HepG2 (cell line): ENCODE data around the gene LY6G5B. TPM values are rescaled to one million over a fixed set of nuclear protein-coding genes. Genes with fewer than 3 reads are reported as not detected.
A peak's percentile ranks its signal among the peaks of the same experiment; 100 is the strongest.

Experiments used
- ARID2 ChIP-seq: sonication (generic); formaldehyde crosslinking; IDR thresholded peaks from 2 replicates; pipeline ENCODE4 v1.8.1; 2022; ENCODE audit warnings: mild to moderate bottlenecking, missing genetic modification reagents, borderline replicate concordance
- ARNT ChIP-seq: fragments of 450-650 bp; IDR thresholded peaks from 2 replicates; pipeline ENCODE4 v1.6.1; 2017
- CC2D1A ChIP-seq: sonication (generic); formaldehyde crosslinking; IDR thresholded peaks from 2 replicates; pipeline ENCODE4 v1.8.1; 2023; ENCODE audit warnings: mild to moderate bottlenecking, missing genetic modification reagents
- HOXD1 ChIP-seq: sonication (generic); formaldehyde crosslinking; IDR thresholded peaks from 2 replicates; pipeline ENCODE4 v1.5.0; 2020; ENCODE audit warnings: missing genetic modification reagents
- MATR3 ChIP-seq: sonication (generic); formaldehyde crosslinking; IDR thresholded peaks from 2 replicates; pipeline ENCODE4 v1.4.0; 2020; ENCODE audit warnings: missing genetic modification reagents
- NFE2 ChIP-seq: sonication (generic); formaldehyde crosslinking; IDR thresholded peaks from 2 replicates; pipeline ENCODE4 v1.4.0; 2020; ENCODE audit warnings: missing genetic modification reagents
- NFIB ChIP-seq: sonication (generic); formaldehyde crosslinking; IDR thresholded peaks from 2 replicates; pipeline ENCODE4 v1.9.0; 2021; ENCODE audit warnings: missing genetic modification reagents, mild to moderate bottlenecking, borderline replicate concordance
- RFX5 ChIP-seq: IDR thresholded peaks from 2 replicates; pipeline ENCODE4 v1.6.1; 2011; ENCODE audit warnings: low read depth, low read length, improper control_type of control experiment
- RXRA ChIP-seq: sonication (generic); formaldehyde crosslinking; IDR thresholded peaks from 2 replicates; pipeline ENCODE4 v1.5.1; 2020; ENCODE audit warnings: missing genetic modification reagents
- SAFB2 ChIP-seq: sonication (generic); formaldehyde crosslinking; IDR thresholded peaks from 2 replicates; pipeline ENCODE4 v1.5.1; 2020; ENCODE audit warnings: missing genetic modification reagents, low read depth, mild to moderate bottlenecking, borderline replicate concordance
- SP5 ChIP-seq: IDR thresholded peaks from 2 replicates; pipeline ENCODE4 v1.6.1; 2016; ENCODE audit warnings: low read depth, borderline replicate concordance
- THAP7 ChIP-seq: sonication (generic); formaldehyde crosslinking; IDR thresholded peaks from 2 replicates; pipeline ENCODE4 v1.8.1; 2023; ENCODE audit warnings: mild to moderate bottlenecking, missing genetic modification reagents
- ZBTB8A ChIP-seq: sonication (generic); formaldehyde crosslinking; IDR thresholded peaks from 2 replicates; pipeline ENCODE4 v1.4.0; 2020; ENCODE audit warnings: mild to moderate bottlenecking, low read depth, missing genetic modification reagents, borderline replicate concordance
- ZC3H4 ChIP-seq: sonication (generic); formaldehyde crosslinking; IDR thresholded peaks from 2 replicates; pipeline ENCODE4 v1.4.0; 2020; ENCODE audit warnings: missing genetic modification reagents, borderline replicate concordance
- ZFP62 ChIP-seq: sonication (generic); formaldehyde crosslinking; IDR thresholded peaks from 2 replicates; pipeline ENCODE4 v1.4.0; 2020; ENCODE audit warnings: missing genetic modification reagents
- ZNF12 ChIP-seq: sonication (generic); formaldehyde crosslinking; IDR thresholded peaks from 2 replicates; pipeline ENCODE4 v1.5.0; 2020; ENCODE audit warnings: missing genetic modification reagents
- ZNF17 ChIP-seq: sonication (generic); formaldehyde crosslinking; IDR thresholded peaks from 2 replicates; pipeline ENCODE4 v1.5.0; 2020; ENCODE audit warnings: mild to moderate bottlenecking, missing genetic modification reagents
- ZNF33B ChIP-seq: sonication (generic); formaldehyde crosslinking; IDR thresholded peaks from 2 replicates; pipeline ENCODE4 v1.5.1; 2020; ENCODE audit warnings: mild to moderate bottlenecking, missing genetic modification reagents
- ZSCAN20 ChIP-seq: sonication (generic); formaldehyde crosslinking; IDR thresholded peaks from 2 replicates; pipeline ENCODE4 v1.4.0; 2020; ENCODE audit warnings: missing genetic modification reagents, mild to moderate bottlenecking, borderline replicate concordance
- polyA plus RNA-seq, 8 experiments: library from polyadenylated mRNA; depleted of rRNA in 3 of 8; stranded (reverse) in 7 of 8; unstranded in 1 of 8; fragments of >200 nt; fragmentation: Illumina TruSeq in 4 of 8; extraction: Trizol in 4 of 8; gene quantifications; 2 replicates each; pipeline versions ENCODE4 v1.2.1 to v1.2.3, GENCODE V29; 2011 to 2016; ENCODE audit warnings: low read depth in 4 of 8, missing spikeins in 1 of 8, mixed read lengths in 1 of 8; ENCODE audit not compliant: insufficient read depth in 1 of 8
- total RNA-seq, 5 experiments: library from RNA; depleted of rRNA; stranded (reverse); fragments of >200 nt; fragmentation: Illumina TruSeq; extraction: Trizol; gene quantifications; 2 replicates each; pipeline ENCODE4 v1.2.3, GENCODE V29; 2016; ENCODE audit warnings: low read depth in 1 of 5
- TF ChIP-seq, protein P1 (sequence below): IDR thresholded peaks from 2 replicates; pipeline ENCODE4 v1.6.1; 2016
- TF ChIP-seq, protein P2 (sequence below): sonication (generic); formaldehyde crosslinking; IDR thresholded peaks from 2 replicates; pipeline ENCODE4 v1.8.0; 2022; ENCODE audit warnings: low read depth, missing genetic modification reagents
- TF ChIP-seq, protein P3 (sequence below): sonication (generic); formaldehyde crosslinking; IDR thresholded peaks from 2 replicates; pipeline ENCODE4 v1.8.1; 2023; ENCODE audit warnings: mild to moderate bottlenecking, missing genetic modification reagents, borderline replicate concordance
- TF ChIP-seq, protein P4 (sequence below): sonication (generic); formaldehyde crosslinking; IDR thresholded peaks from 2 replicates; pipeline ENCODE4 v1.9.0; 2021; ENCODE audit warnings: missing genetic modification reagents, borderline replicate concordance

The LY6G5B gene
- total and polyA plus RNA-seq, 2 of the 13 experiments (the other 11 are each of a cell fraction or from before 2014, with no cell fraction given): 7.8 to 15.7 TPM

DNA sequence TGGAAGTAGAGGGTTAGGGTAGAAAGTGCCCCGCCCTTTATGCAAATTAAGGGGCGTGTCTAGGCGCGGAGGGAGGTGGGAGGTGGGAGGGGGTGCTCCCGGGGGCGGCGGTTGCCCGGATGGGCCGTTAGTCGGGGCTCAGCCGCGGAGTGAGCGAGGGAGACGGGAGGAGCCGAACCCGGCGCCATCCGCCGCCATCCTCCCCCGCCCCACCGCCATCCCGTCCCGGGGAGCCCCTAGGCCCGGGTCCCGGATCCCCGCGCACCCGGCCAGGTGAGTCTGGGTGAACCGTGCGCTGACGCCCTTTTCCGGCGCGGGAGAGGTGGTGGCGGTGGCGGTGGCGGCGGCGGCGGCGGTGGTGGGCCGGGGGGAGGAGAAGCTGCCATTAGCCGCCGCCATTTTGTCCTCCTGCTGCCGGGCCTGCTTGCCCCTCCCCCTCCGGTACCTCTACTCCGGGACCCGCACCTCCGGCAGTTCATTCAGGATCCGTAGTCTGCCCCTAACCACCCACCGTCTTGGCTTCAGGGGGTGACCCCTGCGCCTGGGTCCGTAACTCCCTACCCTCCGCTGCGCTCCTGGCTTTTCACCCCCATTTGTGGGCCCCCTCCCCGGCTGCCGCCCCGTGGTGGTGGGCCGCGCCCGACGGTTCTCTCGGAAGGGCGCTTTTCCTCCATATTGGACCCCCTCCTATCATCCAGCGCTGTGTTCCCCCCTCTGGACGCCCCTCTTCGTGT, 49.0 kb upstream of the LY6G5B start, which contains the start of gene PRRC2A (continued):
- TF ChIP-seq, protein P1, sequence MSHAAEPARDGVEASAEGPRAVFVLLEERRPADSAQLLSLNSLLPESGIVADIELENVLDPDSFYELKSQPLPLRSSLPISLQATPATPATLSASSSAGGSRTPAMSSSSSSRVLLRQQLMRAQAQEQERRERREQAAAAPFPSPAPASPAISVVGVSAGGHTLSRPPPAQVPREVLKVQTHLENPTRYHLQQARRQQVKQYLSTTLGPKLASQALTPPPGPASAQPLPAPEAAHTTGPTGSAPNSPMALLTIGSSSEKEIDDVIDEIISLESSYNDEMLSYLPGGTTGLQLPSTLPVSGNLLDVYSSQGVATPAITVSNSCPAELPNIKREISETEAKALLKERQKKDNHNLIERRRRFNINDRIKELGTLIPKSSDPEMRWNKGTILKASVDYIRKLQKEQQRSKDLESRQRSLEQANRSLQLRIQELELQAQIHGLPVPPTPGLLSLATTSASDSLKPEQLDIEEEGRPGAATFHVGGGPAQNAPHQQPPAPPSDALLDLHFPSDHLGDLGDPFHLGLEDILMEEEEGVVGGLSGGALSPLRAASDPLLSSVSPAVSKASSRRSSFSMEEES (CRISPR knock-in tag): no peak
- no peak for TF ChIP-seq RFX5
- peak; percentile 42; the same call in 1 of the 2 replicates for TF ChIP-seq ARID2 (CRISPR knock-in tag)
- TF ChIP-seq MATR3: no peak
- no peak for TF ChIP-seq CC2D1A
- no peak; the same call in 1 of the 2 replicates for TF ChIP-seq THAP7 (CRISPR knock-in tag)
- peak; percentile 54; the same call in 1 of the 2 replicates for TF ChIP-seq SAFB2
- TF ChIP-seq, protein P2, sequence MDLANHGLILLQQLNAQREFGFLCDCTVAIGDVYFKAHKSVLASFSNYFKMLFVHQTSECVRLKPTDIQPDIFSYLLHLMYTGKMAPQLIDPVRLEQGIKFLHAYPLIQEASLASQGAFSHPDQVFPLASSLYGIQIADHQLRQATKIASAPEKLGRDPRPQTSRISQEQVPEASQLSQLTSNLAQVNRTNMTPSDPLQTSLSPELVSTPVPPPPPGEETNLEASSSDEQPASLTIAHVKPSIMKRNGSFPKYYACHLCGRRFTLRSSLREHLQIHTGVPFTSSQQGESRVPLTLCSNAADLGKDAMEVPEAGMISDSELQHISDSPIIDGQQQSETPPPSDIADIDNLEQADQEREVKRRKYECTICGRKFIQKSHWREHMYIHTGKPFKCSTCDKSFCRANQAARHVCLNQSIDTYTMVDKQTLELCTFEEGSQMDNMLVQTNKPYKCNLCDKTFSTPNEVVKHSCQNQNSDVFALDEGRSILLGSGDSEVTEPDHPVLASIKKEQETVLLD (CRISPR knock-in tag): peak; percentile 99
- TF ChIP-seq ZFP62: no peak
- TF ChIP-seq, protein P3, sequence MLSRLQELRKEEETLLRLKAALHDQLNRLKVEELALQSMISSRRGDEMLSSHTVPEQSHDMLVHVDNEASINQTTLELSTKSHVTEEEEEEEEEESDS: peak; percentile 7; the same call in 1 of the 2 replicates
- peak; percentile 44; the same call in 1 of the 2 replicates for TF ChIP-seq ZSCAN20 (CRISPR knock-in tag)
- no peak for TF ChIP-seq ZBTB8A (CRISPR knock-in tag)
- TF ChIP-seq, protein P4, sequence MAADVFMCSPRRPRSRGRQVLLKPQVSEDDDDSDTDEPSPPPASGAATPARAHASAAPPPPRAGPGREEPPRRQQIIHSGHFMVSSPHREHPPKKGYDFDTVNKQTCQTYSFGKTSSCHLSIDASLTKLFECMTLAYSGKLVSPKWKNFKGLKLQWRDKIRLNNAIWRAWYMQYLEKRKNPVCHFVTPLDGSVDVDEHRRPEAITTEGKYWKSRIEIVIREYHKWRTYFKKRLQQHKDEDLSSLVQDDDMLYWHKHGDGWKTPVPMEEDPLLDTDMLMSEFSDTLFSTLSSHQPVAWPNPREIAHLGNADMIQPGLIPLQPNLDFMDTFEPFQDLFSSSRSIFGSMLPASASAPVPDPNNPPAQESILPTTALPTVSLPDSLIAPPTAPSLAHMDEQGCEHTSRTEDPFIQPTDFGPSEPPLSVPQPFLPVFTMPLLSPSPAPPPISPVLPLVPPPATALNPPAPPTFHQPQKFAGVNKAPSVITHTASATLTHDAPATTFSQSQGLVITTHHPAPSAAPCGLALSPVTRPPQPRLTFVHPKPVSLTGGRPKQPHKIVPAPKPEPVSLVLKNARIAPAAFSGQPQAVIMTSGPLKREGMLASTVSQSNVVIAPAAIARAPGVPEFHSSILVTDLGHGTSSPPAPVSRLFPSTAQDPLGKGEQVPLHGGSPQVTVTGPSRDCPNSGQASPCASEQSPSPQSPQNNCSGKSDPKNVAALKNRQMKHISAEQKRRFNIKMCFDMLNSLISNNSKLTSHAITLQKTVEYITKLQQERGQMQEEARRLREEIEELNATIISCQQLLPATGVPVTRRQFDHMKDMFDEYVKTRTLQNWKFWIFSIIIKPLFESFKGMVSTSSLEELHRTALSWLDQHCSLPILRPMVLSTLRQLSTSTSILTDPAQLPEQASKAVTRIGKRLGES (CRISPR knock-in tag): no peak
- peak; percentile 29; the same call in 1 of the 2 replicates for TF ChIP-seq HOXD1 (CRISPR knock-in tag)
- 0 out of 2 replicates have a peak, but pooled peaks have one; percentile 38 for TF ChIP-seq SP5 (CRISPR knock-in tag)
- peak; percentile 70; the same call in 1 of the 2 replicates for TF ChIP-seq ZNF33B (CRISPR knock-in tag)
- peak; percentile 28; the same call in 1 of the 2 replicates for TF ChIP-seq ZNF12
- no peak for TF ChIP-seq RXRA (CRISPR knock-in tag)
- no peak for TF ChIP-seq ARNT
- TF ChIP-seq NFE2 (CRISPR knock-in tag): no peak
- no peak for TF ChIP-seq NFIB (CRISPR knock-in tag)
- TF ChIP-seq ZNF17 (CRISPR knock-in tag): no peak; the same call in 1 of the 2 replicates
- TF ChIP-seq ZC3H4: no peak
